ENCODE results near the gene CRABP2.
A peak's percentile ranks its signal among the peaks of the same experiment; 100 is the strongest.

Gene CRABP2

DNA sequence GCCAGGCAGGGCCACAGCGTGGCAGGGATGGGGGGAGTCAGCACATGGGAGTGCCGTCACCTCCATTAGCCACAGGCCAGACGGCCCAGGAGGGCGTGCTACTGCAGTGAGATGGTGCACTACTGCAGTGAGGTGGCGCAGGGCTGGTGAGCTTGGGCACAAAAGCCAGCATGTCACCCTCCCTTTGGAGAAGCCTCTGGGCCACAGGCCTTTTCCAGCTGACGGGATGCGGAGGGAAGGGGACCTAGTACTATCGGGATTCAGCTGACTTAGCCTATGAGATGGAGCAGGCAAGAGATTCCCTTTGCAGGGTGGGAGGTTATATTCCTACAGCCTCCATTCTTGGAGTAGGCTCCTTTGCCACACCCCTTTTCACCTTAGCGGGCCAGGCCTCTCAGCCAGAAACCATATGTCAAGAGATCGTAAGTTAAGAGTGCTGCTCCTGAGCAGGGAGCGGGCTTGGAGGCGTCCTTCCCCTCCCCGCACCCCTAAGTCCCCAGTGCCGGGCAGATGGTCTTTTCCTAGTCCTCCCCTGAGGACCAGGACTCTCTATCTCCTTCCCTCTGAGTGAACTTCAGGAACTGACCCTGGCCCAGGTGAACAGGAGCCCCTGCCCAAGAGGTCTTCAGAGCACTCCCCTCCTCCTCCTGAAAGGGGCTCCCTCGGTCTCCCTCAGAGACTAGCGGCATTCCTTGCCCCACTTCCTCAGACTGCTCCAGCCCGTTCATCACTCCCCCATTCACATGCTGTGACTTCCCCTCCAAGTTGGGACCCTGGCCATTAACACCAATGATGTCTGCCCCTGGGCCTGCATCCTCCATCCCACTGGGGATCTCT is 36.4 kb downstream of the CRABP2 start:
- no peak for DNase-seq (ENCODE audit: low spot score)

DNA sequence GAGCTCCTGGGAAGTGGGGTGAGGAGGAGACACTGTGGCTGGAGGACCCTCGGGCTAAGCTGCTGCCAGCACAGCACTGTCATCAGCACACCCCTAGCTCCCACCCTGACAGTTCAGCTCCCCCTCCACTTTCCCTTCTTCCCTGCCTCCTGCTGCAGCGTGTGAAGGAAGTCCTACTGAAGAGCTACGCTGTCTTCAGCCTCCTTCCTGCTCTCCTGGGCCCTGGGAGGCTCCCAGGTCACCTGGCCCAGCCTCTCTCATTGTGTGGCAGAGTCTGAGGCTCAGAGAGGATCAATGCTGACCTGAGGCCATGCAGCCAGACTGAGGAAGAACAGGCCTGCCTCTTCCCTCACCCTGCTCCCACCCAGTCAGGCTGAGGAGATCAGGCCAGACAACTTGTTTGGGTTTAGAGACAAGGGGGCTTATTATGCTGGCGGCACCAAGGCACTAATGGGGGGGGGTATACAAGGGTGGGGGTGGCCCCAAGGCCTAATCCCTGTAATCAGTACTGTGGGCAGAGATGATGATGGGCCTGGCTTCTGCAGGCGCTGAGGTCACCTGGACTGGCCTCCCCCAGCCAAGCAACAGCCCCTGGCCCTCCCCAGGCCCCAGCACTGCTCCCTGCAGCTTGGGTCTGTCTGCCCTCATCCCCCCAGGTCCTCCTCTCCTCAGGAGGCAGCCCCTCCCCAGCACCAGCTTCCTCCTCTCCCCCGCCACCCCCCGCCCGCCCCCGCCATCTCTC is 37.2 kb downstream of the CRABP2 start:
- no peak for DNase-seq (ENCODE audit: low spot score)

DNA sequence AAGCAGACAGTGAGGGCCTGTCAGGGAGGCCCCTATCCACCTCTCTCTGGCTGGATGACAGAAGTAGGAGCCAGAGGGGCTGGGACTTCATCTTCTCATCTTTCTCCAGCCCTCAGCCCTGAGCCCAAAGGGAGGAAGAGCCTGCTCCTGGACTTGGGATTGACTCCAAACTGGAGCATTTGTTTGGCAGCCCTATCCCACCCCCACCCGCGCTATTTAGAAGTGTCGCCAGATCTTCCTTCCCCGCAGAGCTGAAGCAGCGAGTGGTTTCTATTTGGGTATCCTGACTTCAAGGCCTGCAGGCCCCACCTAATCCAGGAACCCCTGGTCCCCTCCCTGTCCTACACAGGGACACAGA is 37.8 kb downstream of the CRABP2 start:
- no peak for DNase-seq (ENCODE audit: low spot score)

DNA sequence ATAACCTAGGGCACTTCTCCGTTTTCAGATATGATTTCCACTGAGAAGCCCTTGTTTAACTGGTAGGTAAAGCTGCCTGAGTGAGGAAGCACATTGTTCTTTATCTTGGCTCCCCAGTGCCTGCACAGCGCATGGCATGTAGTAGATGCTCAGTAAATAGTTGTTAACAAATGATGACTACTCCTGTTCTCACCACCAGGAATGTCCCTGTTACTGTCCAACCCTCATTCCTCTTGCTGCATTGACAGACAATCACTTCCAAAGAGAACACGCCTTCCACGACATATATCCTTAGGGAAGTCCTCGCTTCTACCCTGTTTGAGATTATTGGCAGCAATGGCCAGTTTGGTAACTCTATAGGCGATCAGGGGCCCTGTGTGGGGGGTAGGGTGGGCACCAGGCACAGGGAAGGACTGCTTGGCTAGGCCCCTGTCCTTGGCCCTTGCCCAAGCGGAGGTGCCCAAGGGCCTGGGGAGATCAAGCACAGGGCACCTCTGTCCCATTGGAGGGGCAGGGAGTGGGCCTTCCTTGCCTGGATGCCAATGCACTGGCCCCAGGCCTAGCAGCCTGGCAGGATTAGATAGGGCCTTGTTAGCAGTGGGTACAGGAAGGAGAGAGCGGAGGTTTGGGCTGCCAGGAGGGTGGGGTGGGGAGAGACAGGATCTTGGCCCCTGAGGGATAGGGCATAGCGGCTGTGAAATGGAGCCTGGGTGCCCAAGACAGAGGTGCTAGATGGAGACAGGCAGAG is 38.3 kb downstream of the CRABP2 start:
- no peak for DNase-seq (ENCODE audit: low spot score)

DNA sequence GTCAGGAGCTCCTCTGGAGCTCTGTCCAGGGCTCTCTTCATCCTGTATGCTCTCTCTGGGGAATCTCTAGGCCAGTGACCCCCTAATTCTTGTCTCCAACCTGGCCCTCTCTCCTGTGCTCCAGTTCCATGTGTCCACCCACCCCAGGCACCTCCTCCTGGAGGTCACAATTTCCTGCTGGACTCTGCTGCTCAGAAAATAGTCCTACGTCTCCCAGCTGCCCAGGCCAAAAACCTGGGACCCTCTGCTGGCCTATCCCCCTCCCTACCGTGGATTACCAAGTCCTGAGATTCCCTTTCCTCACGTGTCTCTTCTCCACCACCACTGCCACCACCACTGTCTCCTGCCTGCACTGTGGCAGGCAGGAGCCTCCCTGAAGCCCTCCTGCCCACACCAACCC is 39.8 kb downstream of the CRABP2 start:
- no peak for DNase-seq (ENCODE audit: low spot score)

DNA sequence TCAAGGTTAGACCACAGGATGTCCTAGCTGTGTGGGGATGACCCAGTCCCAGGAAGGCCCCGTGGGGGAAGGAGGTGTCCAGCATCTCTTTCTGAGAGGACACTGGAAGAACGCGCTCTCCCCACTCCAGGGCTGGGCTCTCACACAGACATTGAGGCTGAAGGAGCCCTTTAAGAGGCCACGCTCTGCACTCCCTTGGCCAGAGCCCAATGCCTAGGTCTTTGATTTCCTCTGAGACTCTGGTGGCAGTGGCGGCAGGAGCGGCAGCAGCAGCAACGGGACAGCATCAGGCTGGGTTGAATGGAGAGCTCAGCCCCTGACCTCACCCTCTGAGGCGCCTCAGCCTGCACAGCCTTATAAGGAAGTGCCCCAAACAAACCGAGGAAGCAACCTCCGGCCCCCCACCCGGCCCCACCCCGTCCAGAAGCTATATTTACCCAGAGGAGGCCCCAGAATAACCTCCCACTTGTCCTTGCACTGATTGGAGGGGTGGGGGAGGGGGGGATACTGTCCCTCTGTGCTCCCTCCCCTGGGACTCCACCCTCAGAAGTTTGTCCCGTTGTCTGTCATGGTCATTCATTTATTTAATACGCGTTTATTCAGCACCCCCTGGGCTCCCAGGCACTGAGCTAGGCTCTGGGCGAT is 40.5 kb downstream of the CRABP2 start:
- DNase-seq (ENCODE audit: low spot score) = no peak

DNA sequence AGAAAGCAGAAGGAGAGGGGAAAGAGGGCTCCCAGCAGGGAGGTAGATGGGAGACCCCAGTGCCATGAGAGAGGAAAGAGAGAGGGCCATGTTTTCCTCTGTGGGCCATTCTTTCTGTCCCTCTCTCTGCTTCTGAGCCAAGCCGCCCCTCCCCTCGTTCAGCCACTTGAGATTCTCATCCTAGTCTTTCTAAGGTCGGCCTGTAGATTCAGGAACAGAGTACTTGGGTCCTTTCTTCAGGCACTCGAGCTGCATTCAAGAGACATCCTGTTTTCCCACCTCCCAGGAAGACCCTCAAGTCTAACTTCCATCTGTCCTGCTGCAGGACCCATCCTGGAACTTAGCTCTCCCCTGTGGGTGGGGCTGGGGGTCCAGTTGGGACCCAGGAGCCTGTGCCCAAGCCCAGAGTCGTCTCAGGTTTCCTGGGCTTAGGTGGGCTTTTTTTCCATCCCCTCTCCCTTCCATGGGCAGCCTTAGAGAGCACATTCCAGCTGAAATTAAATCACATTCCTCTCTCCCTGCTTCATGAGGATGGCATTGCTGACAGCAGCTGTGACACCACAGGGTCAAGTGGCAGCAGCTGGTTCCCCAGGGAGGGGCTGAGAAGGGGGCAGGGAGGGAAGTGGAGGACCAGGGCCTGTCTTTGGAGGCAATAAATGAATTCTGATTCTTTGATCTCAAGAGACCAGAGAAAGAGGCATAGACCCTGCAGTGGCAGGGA is 41.2 kb downstream of the CRABP2 start:
- DNase-seq (ENCODE audit: low spot score) = no peak

DNA sequence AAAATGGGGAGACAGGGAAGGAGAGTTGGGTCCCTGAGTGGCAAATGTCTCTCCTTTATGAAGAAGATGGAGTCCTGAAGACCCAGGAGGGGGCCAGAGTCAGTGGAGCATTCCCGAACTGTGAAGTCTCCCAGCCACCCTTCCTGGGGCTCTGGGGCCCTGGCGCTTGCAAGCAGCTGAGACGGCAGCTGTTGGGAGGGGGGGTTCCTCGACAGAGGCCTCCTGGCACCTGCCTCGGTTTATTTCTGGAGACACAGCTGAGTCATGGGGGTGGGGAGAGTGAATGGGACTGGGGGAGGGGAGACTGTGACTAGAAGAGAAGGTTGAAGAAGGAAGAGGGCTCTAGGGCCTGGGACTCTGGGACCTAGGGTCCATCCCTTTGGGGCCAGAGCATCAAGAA is 42.2 kb downstream of the CRABP2 start:
- DNase-seq (ENCODE audit: low spot score) = no peak

DNA sequence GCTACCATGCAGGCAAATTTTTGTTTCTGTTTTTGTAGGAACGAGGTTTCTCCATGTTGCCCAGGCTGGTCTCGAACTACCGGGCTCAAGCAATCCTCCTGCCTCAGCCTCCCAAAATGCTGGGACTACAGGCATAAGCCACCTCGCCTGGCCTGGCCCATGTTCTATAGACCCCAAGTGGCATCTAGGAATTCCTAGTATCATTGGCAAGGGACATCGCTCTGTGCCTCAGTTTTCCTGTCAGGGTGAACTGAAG is 42.7 kb downstream of the CRABP2 start:
- DNase-seq (ENCODE audit: low spot score) = no peak

DNA sequence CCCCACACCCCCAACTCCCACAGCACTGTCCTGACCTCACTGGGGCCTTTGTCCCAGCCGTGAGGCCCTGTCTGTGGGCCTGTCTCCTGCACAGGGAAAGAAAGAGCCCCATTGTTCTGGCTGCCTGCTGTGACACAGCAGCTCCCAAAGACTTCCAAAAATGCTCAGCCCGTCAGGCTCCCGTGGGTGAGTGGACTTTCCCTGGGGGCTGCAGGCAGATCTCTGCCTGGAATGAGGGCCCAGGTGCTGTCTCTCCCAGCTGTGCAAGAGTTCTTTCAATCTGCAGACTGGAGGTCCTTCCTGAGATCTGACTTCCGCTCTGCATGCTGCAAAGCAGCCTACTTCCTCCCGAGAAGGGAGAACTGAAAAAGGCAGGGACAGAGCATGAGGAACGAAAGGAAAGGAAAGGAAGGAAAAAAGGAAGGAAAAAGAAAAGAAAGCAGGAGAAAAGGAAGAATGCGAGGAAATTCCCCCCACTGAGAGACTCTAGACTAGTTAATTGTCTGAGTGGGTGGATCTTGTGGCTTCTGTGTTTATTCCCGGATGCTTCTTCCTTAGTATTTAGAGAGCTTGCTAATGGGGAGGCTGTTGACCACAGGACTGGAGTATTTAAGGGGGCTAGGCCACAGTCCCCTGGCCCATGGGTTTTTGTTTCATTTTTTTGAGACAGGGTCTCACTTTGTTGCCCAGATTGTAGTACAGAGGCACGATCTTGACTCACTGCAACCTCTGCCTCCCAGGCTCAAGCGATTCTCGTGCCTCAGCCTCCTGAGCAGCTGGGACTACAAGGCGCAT is 43.2 kb downstream of the CRABP2 start:
- DNase-seq (ENCODE audit: low spot score) = peak; percentile 90

DNA sequence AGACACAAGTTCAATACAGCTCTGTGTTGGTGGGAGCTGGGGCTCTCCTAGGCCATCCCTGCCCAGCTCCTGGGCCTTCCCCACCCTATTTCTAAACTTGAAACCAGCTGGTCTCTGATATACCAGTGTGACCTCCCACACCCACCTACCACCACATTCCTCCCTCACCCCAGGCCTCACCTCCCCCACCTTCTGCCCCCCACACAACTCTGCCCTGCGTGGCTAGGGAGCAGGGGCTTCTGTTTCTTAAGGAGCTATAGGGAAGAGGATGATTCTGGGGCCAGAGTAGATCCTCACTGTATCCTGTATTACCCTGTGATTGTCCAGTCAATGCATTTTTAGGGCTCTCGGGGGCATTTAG is 44.7 kb downstream of the CRABP2 start:
- DNase-seq (ENCODE audit: low spot score) = no peak

DNA sequence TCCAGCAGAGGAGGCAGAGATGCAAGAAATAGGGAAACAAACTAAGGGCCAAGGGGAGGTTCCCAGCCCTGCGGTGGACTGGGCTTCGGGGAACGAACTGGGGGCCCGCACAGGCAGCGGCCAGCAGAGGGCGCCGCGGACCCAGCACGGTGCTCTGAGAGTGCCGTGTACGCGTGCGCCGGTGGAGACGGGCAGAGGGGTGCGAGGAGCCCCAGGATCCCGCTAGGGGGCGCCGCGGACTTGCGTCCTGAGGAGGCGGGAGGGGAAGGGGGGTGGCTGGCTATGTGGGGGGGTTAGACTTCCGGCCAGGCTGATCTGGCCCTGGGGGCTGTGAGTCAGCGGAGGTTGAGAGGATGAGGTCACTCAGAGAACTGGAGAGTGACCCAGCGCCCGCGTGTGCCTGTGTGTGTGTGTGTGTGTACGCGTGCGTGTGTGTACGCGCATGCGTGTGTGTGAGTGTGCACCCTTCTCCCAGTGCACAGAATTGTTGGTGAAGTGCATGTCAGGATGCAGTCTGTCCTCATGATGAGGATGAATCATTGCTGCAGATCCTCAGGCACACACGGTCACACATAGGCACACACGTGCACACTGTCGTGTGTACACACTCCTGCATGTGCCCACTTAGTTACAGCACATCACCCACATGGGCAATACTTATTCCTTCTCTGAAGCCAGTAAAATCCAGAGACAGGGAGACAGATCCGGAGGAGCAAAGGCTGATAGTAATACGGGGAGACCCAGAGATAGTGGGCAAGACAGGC is 45.2 kb downstream of the CRABP2 start:
- peak; percentile 94 for DNase-seq (ENCODE audit: low spot score)

DNA sequence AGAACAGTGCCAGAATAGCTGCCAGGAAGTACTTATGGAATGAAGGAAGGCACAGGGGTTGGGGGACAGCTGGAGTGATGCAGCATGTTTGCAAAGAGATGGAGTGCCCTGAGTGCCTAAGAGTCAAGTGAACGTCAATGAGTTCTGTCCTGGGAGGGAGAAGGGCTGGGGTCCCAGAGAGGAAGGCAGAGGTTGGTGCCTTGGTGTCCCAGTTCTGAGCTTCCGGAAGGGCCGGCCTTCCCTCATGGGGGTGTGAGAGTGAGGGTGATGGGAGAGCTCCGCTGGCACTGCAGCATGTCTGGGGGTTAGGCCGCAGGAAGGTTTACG is 45.8 kb downstream of the CRABP2 start:
- DNase-seq (ENCODE audit: low spot score) = no peak

DNA sequence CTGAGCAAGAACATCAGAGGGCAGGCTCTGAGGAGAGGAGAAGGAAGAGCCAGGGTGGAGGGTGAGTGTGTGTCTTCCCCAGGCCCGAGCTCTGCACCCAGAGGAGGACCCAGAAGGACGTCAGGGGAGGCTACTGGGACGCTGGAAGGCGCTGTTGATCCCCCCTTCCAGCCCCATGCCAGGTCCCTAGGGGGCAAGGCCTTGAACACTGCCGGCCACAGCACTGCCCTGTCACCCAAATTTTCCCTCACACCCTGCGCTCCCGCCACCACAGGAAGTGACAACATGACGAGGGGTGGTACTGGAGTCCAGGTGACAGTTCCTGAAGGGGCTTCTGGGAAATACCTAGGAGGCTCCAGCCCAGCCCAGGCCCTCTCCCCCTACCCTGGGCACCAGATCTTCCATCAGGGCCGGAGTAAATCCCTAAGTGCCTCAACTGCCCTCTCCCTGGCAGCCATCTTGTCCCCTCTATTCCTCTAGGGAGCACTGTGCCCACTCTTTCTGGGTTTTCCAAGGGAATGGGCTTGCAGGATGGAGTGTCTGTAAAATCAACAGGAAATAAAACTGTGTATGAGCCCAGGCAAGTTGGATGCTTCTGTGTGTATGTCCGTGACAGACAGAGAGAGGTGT is 46.3 kb downstream of the CRABP2 start:
- DNase-seq (ENCODE audit: low spot score) = no peak

DNA sequence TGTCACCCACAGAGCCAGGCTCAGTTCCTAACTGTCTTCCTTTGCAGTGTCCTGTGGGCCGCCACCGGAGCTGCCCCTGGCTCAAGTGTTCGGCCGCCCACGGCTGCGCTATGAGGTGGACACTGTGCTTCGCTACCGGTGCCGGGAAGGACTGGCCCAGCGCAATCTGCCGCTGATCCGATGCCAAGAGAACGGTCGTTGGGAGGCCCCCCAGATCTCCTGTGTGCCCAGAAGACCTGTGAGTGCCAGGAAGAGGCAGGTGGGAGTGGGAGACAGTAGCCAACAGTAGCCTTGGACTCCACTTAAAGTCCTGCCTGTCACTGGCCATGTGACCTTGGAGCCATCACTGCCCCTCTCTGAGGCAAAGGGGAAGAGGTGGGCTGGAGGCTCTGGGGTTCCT is 46.9 kb downstream of the CRABP2 start:
- DNase-seq (ENCODE audit: low spot score) = no peak

DNA sequence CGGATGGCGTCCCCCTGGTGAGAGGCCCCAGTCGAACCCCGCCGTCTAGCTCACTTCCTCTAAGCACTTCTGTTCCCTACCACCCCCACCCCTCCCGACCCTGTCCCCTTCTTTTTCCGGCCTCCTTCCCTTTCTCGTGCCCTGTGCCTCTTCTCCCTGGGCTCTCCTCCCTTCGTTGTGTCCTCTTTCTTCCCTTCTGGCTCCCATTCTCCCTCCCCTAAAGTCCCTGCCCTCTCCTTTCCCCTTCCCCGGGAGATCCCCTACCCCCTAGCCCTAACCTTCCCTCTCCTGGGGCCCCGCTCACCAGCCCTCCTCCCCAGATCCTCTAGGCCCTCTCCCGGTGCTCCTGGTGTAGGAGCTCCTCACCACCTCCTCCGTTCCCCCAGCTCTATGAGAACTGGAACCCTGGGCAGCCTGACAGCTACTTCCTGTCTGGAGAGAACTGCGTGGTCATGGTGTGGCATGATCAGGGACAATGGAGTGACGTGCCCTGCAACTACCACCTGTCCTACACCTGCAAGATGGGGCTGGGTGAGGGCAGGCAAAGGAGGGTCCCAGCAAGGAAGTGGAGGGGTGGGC is 47.6 kb downstream of the CRABP2 start:
- no peak for DNase-seq (ENCODE audit: low spot score)

DNA sequence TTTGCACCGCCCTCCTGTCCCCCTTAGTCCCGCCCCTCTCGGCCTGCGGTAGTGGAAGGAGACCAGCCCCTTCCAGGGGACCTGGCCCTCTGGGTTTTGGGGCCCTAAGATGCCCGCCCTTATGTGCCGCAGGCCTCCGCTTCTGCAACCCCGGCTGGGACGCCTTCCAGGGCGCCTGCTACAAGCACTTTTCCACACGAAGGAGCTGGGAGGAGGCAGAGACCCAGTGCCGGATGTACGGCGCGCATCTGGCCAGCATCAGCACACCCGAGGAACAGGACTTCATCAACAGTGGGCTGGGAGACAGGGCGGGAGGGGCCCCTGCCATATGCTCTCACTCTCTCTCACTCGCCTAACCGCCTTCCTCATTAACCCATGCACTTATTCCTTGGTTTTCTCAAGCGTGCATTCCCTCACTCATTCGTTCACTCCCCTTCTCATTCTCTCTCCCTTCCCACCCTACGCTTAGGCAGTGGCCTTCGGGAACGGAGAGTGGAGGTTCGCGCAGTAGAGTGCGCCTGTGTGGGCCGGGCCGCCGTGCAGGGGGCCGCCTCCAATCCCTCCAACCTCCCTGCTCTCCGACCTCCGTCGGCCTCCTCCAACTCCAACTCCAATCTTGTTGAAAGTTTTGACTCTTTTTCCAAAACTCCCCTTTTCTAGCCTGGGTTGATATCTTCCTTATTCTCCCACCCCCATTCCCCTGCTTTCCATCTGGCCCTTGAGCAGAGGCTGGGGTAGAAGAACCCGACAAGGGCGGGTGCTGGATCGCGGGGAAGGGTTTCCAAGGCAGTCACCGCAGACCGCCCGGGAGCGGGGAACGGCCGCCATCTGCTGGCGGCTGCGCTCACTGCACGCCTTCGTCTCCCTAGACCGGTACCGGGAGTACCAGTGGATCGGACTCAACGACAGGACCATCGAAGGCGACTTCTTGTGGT is 48.3 kb downstream of the CRABP2 start:
- DNase-seq (ENCODE audit: low spot score) = peak; percentile 70

DNA sequence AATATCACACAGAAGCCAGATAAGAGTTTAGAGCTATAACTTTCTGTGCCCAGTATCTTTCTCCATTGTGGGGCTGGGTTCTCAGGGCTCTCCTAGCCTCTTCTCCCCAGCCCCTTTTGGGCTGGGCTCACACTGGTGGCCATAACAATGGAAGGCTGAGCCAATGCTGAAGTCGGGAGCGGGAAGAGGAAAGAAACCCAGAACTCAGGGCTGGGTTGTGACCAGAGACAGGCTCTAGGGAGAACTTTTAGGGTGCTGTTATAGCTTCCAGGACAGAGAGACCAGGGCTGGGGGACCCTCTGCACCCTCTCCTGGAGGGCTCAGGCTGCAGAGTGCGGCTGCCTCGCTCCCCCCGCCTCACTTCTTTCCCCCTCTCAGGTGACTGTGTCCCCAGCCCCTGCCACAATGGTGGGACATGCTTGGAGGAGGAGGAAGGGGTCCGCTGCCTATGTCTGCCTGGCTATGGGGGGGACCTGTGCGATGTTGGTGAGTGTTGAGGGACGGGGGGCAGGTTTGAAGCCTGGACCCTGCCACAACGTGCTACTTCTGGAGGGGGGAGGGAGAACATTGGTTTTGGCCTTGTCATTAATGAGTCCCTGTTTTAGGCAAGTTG is 49.4 kb downstream of the CRABP2 start:
- DNase-seq (ENCODE audit: low spot score) = no peak
